Measurements from ENCODE around the gene CCDC169. TPM values are rescaled to one million over a fixed set of nuclear protein-coding genes. Genes with fewer than 3 reads are reported as not detected.

Gene CCDC169
- total and polyA plus RNA-seq, 2 of the 13 experiments (the other 11 are each of a cell fraction or from before 2014, with no cell fraction given): 0.25 to 0.33 TPM

DNA sequence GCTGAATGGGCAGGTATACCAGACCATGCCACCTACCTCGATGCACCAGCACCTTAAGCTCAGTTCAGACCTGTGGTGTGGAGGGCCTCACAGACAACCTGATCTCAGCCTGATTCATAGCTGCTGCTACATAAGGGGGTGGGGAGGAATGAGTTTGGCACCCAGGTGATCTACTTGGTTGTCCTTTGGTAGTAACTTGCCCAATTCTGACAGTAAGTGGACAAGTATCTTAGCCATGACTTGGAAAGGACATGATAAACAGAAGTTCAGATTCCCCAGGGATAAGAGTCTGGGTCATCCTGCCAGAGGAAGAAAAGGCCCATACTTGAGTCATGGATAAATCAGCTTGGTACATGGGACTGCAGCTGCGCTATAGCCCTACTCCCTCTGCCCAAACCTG is 54.9 kb downstream of the CCDC169 start:
- in situ Hi-C loops (cut with HindIII; ENCODE audit: extremely low pct_ligation_motif_present, low pct_unique_long_range_greater_than_20kb) (no loop called here), intact Hi-C loops (cut with micrococcal nuclease; ENCODE audit: unreplicated experiment) (no loop called here)
- no peak overlapping the region for H3K4me3 ChIP-seq (replicated peaks in 1 of 3; ENCODE audit: insufficient read depth in 1 of 3, low read depth in 2 of 3, low read length in 3 of 3)
- no peak for DNase-seq (ENCODE audit: low spot score)
- TF ChIP-seq SRY (CRISPR knock-in tag; IDR thresholded peaks at IDR 0.05) (no peak), HCFC1 (IDR thresholded peaks at IDR 0.05; ENCODE audit: low read depth, low read length) (no peak), ZNF136 (CRISPR knock-in tag; IDR thresholded peaks at IDR 0.05; ENCODE audit: low read depth) (no peak), NONO (IDR thresholded peaks at IDR 0.05) (no peak), NONO (CRISPR knock-in tag; conservative IDR thresholded peaks at IDR 0.05) (no peak), JDP2 (CRISPR knock-in tag; IDR thresholded peaks at IDR 0.05; ENCODE audit: borderline replicate concordance) (no peak)
- no peaks in the 10 kb centered on the region for H3K27me3 ChIP-seq (ENCODE audit: control insufficient read depth in 1 of 2, insufficient read depth in 2 of 2, low read length in 2 of 2)
- no peak overlapping the region for H3K9ac ChIP-seq (ENCODE audit: insufficient read depth, low read depth, low read length)
- no peaks in the 10 kb centered on the region for H3K9me3 ChIP-seq (ENCODE audit: low read length)
- H2AFZ ChIP-seq (ENCODE audit: low read length): no peak overlapping the region
- ATAC-seq: no peak
- FAIRE-seq: no peak
- ChIA-PET CTCF (ENCODE audit: low intra/inter-chr PET ratio, low total read pairs) (no interaction called here), POLR2A (no interaction called here)
- no peak overlapping the region for H3K27ac ChIP-seq (ENCODE audit: extremely low read length, insufficient read depth, low read length)
- H3K4me1 ChIP-seq (ENCODE audit: insufficient read depth, low read length): no peaks in the 10 kb centered on the region
- H3K36me3 ChIP-seq (replicated peaks in 1 of 2; ENCODE audit: control insufficient read depth in 1 of 2, insufficient read depth in 2 of 2, low read length in 2 of 2): no peaks in the 10 kb centered on the region
- no peaks in the 10 kb centered on the region for H4K20me1 ChIP-seq (ENCODE audit: insufficient read depth, low read length)
- 7% methylated on average over 2 of the region's 2 CpGs for WGBS (ENCODE audit: low lambda C conversion rate)
- H3K4me2 ChIP-seq (ENCODE audit: low read depth, low read length): no peak overlapping the region
- BruUV-seq (replicated peaks): no TSS peak
- H3K79me2 ChIP-seq (ENCODE audit: insufficient read depth, low read length): no peaks in the 10 kb centered on the region

DNA sequence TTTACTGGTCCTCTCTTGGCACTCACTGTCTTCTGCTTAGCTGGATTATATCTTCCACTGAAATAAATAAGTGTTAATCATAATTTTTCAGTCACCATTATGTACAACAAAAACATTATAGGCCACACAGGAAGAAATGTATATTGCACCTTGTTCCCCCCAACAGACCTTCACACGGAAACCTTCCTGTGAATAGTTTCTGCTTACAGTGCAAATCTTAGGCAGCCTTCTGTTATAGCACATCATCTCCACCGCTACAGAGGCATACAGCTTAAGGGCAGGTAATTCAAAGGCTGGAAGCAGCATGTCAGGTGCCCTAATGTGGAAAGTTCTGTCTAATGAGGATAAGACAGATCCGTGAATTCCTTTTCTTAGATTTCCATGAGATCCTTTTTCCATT is 66.4 kb downstream of the CCDC169 start:
- DNase-seq (ENCODE audit: low spot score): no peak
- ChIA-PET POLR2A (no interaction called here), CTCF (ENCODE audit: low intra/inter-chr PET ratio, low total read pairs) (no interaction called here)
- Histone ChIP-seq H4K20me1 (ENCODE audit: insufficient read depth, low read length) (no peaks in the 10 kb centered on the region), H3K4me1 (ENCODE audit: insufficient read depth, low read length) (no peaks in the 10 kb centered on the region), H3K9ac (ENCODE audit: insufficient read depth, low read depth, low read length) (no peak overlapping the region), H3K4me2 (ENCODE audit: low read depth, low read length) (no peak overlapping the region), H3K4me3 (replicated peaks in 1 of 3; ENCODE audit: insufficient read depth in 1 of 3, low read depth in 2 of 3, low read length in 3 of 3) (no peak overlapping the region), H3K27me3 (ENCODE audit: control insufficient read depth in 1 of 2, insufficient read depth in 2 of 2, low read length in 2 of 2) (no peaks in the 10 kb centered on the region), H3K27ac (ENCODE audit: extremely low read length, insufficient read depth, low read length) (no peak overlapping the region), H3K9me3 (ENCODE audit: low read length) (no peaks in the 10 kb centered on the region), H2AFZ (ENCODE audit: low read length) (no peak overlapping the region), H3K36me3 (replicated peaks in 1 of 2; ENCODE audit: control insufficient read depth in 1 of 2, insufficient read depth in 2 of 2, low read length in 2 of 2) (no peaks in the 10 kb centered on the region), H3K79me2 (ENCODE audit: insufficient read depth, low read length) (no peaks in the 10 kb centered on the region)
- FAIRE-seq: no peak
- intact Hi-C loops (cut with micrococcal nuclease; ENCODE audit: unreplicated experiment): no loop called here
- TF ChIP-seq MAFK (conservative IDR thresholded peaks at IDR 0.05 in 1 of 2, IDR thresholded peaks at IDR 0.05 in 1 of 2; ENCODE audit: low read length in 2 of 2) (peak; percentile 48 to 65; a peak in 3 of 4 replicates), ZNF577 (CRISPR knock-in tag; IDR thresholded peaks at IDR 0.05; ENCODE audit: borderline replicate concordance, low read depth) (no peak), KLF9 (CRISPR knock-in tag; IDR thresholded peaks at IDR 0.05; ENCODE audit: low read depth) (no peak), SIN3A (IDR thresholded peaks at IDR 0.05; ENCODE audit: borderline replicate concordance, low read depth, low read length) (no peak), MAFF (IDR thresholded peaks at IDR 0.05; ENCODE audit: low read depth, low read length) (peak; percentile 53; the same call in 1 of the 2 replicates), SIN3B (IDR thresholded peaks at IDR 0.05; ENCODE audit: low read length) (no peak), ZNF501 (CRISPR knock-in tag; IDR thresholded peaks at IDR 0.05) (no peak), CBFB (CRISPR knock-in tag; IDR thresholded peaks at IDR 0.05) (no peak)
- TF ChIP-seq, protein P1, sequence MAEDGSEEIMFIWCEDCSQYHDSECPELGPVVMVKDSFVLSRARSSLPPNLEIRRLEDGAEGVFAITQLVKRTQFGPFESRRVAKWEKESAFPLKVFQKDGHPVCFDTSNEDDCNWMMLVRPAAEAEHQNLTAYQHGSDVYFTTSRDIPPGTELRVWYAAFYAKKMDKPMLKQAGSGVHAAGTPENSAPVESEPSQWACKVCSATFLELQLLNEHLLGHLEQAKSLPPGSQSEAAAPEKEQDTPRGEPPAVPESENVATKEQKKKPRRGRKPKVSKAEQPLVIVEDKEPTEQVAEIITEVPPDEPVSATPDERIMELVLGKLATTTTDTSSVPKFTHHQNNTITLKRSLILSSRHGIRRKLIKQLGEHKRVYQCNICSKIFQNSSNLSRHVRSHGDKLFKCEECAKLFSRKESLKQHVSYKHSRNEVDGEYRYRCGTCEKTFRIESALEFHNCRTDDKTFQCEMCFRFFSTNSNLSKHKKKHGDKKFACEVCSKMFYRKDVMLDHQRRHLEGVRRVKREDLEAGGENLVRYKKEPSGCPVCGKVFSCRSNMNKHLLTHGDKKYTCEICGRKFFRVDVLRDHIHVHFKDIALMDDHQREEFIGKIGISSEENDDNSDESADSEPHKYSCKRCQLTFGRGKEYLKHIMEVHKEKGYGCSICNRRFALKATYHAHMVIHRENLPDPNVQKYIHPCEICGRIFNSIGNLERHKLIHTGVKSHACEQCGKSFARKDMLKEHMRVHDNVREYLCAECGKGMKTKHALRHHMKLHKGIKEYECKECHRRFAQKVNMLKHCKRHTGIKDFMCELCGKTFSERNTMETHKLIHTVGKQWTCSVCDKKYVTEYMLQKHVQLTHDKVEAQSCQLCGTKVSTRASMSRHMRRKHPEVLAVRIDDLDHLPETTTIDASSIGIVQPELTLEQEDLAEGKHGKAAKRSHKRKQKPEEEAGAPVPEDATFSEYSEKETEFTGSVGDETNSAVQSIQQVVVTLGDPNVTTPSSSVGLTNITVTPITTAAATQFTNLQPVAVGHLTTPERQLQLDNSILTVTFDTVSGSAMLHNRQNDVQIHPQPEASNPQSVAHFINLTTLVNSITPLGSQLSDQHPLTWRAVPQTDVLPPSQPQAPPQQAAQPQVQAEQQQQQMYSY (CRISPR knock-in tag; IDR thresholded peaks at IDR 0.05): no peak
- in situ Hi-C loops (cut with HindIII; ENCODE audit: extremely low pct_ligation_motif_present, low pct_unique_long_range_greater_than_20kb): no loop called here
- no TSS peak for BruUV-seq (replicated peaks)
- ATAC-seq: no peak
- 0% methylated on average over 2 of the region's 3 CpGs for WGBS (ENCODE audit: low lambda C conversion rate)
